NCI-H510A (cell line): Measurements from ENCODE around the gene TIMM10B.
"Not testable (repeated sequence)": the region's sequence is repeated elsewhere in the genome, so short reads cannot be mapped to it uniquely, and the experiment has no call there.

Experiments
- DNase-seq: peaks from one replicate; lab custom pipeline; 2025; lab: John Stamatoyannopoulos, UW

The TIMM10B gene

GRCh38 chr11:6505577-6506240, 24.4 kb downstream of the TIMM10B start:
- DNase-seq = no peak

GRCh38 chr11:6516865-6517264, 35.6 kb downstream of the TIMM10B start:
- DNase-seq = no peak

DNA sequence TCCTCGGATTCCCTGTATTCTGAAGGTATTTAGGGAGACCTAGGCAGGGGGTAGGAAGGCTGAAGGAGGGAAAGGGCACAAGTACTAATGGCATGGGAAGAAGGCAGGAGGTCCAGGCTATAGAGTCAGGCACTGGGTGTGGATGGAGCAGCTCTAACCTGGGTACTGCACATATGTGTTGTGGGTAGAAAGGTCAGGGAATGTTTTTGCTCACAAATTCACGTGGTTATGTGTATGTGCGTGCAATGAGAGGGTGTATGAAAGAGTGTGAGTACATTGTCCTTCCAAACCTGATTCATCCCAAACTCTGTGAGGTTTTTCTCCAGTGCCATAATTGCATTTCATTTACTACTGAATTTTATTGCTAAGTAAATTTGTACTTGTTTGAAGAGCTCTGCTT, 39.0 kb downstream of the TIMM10B start:
- no peak for DNase-seq

DNA sequence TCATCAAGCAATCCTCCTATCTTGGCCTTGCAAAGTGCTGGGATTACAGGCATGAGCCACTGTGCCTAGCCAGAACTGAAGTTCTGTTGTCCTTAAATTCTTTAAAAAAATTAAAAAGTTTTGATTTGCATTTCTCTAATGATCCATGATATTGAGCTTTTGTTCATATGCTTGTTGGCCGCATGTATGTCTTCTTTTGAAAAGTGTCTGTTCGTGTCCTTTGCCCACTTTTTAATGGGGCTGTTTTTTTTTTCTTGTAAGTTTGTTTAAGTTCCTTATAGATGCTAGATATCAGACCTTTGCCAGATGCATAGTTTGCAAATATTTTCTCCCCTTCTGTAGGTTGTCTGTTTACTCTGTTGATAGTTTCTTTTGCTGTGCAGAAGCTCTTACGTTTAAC, 40.6 kb downstream of the TIMM10B start:
- DNase-seq = not testable (repeated sequence)

GRCh38 chr11:6523253-6523652, 42.0 kb downstream of the TIMM10B start:
- DNase-seq = no peak

GRCh38 chr11:6526411-6527135, 45.3 kb downstream of the TIMM10B start:
- no peak for DNase-seq

- DNase-seq = no peak
Measured at GRCh38 chr11:6529266-6529665, 48.0 kb downstream of the TIMM10B start.

- no peak for DNase-seq
Measured at GRCh38 chr11:6530848-6531247, 49.5 kb downstream of the TIMM10B start.

- no peak for DNase-seq
Measured at GRCh38 chr11:6531267-6531752, 50.0 kb downstream of the TIMM10B start.
